ENCODE data around the gene PADI4. TPM values are rescaled to one million over a fixed set of nuclear protein-coding genes. Genes with fewer than 3 reads are reported as not detected.

PADI4 gene
- total and polyA plus RNA-seq, 2 experiments from 2014 or later, result 0.45 to 0.52 TPM

DNA sequence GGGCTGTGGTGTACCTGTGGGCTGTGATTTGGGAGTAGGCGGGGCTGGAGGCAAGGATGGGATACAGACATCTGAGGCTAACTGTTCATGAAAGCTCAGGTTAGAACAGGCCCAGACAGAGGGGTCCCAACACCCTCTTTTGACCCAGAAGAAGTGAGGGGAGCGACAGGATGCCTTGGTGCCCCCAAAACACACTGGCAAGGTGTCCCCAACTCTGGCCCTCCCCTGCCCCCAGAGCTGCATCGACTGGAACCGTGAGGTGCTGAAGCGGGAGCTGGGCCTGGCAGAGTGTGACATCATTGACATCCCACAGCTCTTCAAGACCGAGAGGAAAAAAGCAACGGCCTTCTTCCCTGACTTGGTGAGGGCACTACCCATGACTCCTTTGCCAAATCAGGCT lies 27.6 kb upstream of the PADI4 start:
- no peak overlapping the region for H3K27ac ChIP-seq (ENCODE audit: low read depth)
- H3K79me2 ChIP-seq (replicated peaks; ENCODE audit: insufficient read depth), result no peaks in the 10 kb centered on the region
- Mint-ChIP-seq H3K9me3 (no peaks in the 10 kb centered on the region), H3K4me1 (no peaks in the 10 kb centered on the region), H3K27me3 (ENCODE audit: insufficient read depth, low read depth, poor library complexity) (peaks cover 4% of the 10 kb centered on the region), H3K27ac (no peak overlapping the region), H3K4me3 (no peak overlapping the region), H3K36me3 (ENCODE audit: low read depth) (no peaks in the 10 kb centered on the region)
- H3K4me3 ChIP-seq, result no peak overlapping the region
- TF ChIP-seq ZNF331 (CRISPR knock-in tag; IDR thresholded peaks at IDR 0.05; ENCODE audit: low read depth) (no peak), ZNF114 (CRISPR knock-in tag; IDR thresholded peaks at IDR 0.05) (no peak), NANOG (IDR thresholded peaks at IDR 0.05; ENCODE audit: borderline replicate concordance) (no peak), EZH2phosphoT487 (IDR thresholded peaks at IDR 0.05; ENCODE audit: unreplicated experiment) (no peak), JUNB (IDR thresholded peaks at IDR 0.05; ENCODE audit: unreplicated experiment) (no peak), POLR2AphosphoS5 (IDR thresholded peaks at IDR 0.05; ENCODE audit: low read depth) (no peak), STAT1 (IDR thresholded peaks at IDR 0.05; ENCODE audit: unreplicated experiment) (no peak), CREB1 (CRISPR knock-in tag; IDR thresholded peaks at IDR 0.05; ENCODE audit: low read depth) (no peak), EZH2 (IDR thresholded peaks at IDR 0.05; ENCODE audit: low read depth, unreplicated experiment) (no peak)
- TF ChIP-seq, protein P1, sequence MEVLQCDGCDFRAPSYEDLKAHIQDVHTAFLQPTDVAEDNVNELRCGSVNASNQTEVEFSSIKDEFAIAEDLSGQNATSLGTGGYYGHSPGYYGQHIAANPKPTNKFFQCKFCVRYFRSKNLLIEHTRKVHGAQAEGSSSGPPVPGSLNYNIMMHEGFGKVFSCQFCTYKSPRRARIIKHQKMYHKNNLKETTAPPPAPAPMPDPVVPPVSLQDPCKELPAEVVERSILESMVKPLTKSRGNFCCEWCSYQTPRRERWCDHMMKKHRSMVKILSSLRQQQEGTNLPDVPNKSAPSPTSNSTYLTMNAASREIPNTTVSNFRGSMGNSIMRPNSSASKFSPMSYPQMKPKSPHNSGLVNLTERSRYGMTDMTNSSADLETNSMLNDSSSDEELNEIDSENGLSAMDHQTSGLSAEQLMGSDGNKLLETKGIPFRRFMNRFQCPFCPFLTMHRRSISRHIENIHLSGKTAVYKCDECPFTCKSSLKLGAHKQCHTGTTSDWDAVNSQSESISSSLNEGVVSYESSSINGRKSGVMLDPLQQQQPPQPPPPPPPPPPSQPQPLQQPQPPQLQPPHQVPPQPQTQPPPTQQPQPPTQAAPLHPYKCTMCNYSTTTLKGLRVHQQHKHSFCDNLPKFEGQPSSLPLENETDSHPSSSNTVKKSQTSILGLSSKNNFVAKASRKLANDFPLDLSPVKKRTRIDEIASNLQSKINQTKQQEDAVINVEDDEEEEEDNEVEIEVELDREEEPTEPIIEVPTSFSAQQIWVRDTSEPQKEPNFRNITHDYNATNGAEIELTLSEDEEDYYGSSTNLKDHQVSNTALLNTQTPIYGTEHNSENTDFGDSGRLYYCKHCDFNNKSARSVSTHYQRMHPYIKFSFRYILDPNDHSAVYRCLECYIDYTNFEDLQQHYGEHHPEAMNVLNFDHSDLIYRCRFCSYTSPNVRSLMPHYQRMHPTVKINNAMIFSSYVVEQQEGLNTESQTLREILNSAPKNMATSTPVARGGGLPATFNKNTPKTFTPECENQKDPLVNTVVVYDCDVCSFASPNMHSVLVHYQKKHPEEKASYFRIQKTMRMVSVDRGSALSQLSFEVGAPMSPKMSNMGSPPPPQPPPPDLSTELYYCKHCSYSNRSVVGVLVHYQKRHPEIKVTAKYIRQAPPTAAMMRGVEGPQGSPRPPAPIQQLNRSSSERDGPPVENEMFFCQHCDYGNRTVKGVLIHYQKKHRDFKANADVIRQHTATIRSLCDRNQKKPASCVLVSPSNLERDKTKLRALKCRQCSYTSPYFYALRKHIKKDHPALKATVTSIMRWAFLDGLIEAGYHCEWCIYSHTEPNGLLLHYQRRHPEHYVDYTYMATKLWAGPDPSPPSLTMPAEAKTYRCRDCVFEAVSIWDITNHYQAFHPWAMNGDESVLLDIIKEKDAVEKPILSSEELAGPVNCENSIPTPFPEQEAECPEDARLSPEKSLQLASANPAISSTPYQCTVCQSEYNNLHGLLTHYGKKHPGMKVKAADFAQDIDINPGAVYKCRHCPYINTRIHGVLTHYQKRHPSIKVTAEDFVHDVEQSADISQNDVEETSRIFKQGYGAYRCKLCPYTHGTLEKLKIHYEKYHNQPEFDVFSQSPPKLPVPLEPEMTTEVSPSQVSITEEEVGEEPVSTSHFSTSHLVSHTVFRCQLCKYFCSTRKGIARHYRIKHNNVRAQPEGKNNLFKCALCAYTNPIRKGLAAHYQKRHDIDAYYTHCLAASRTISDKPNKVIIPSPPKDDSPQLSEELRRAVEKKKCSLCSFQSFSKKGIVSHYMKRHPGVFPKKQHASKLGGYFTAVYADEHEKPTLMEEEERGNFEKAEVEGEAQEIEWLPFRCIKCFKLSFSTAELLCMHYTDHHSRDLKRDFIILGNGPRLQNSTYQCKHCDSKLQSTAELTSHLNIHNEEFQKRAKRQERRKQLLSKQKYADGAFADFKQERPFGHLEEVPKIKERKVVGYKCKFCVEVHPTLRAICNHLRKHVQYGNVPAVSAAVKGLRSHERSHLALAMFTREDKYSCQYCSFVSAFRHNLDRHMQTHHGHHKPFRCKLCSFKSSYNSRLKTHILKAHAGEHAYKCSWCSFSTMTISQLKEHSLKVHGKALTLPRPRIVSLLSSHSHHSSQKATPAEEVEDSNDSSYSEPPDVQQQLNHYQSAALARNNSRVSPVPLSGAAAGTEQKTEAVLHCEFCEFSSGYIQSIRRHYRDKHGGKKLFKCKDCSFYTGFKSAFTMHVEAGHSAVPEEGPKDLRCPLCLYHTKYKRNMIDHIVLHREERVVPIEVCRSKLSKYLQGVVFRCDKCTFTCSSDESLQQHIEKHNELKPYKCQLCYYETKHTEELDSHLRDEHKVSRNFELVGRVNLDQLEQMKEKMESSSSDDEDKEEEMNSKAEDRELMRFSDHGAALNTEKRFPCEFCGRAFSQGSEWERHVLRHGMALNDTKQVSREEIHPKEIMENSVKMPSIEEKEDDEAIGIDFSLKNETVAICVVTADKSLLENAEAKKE (CRISPR knock-in tag; IDR thresholded peaks at IDR 0.05), result no peak
- TF ChIP-seq, protein P2, sequence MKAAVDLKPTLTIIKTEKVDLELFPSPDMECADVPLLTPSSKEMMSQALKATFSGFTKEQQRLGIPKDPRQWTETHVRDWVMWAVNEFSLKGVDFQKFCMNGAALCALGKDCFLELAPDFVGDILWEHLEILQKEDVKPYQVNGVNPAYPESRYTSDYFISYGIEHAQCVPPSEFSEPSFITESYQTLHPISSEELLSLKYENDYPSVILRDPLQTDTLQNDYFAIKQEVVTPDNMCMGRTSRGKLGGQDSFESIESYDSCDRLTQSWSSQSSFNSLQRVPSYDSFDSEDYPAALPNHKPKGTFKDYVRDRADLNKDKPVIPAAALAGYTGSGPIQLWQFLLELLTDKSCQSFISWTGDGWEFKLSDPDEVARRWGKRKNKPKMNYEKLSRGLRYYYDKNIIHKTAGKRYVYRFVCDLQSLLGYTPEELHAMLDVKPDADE (IDR thresholded peaks at IDR 0.05), result no peak
- TF ChIP-seq, protein P3, sequence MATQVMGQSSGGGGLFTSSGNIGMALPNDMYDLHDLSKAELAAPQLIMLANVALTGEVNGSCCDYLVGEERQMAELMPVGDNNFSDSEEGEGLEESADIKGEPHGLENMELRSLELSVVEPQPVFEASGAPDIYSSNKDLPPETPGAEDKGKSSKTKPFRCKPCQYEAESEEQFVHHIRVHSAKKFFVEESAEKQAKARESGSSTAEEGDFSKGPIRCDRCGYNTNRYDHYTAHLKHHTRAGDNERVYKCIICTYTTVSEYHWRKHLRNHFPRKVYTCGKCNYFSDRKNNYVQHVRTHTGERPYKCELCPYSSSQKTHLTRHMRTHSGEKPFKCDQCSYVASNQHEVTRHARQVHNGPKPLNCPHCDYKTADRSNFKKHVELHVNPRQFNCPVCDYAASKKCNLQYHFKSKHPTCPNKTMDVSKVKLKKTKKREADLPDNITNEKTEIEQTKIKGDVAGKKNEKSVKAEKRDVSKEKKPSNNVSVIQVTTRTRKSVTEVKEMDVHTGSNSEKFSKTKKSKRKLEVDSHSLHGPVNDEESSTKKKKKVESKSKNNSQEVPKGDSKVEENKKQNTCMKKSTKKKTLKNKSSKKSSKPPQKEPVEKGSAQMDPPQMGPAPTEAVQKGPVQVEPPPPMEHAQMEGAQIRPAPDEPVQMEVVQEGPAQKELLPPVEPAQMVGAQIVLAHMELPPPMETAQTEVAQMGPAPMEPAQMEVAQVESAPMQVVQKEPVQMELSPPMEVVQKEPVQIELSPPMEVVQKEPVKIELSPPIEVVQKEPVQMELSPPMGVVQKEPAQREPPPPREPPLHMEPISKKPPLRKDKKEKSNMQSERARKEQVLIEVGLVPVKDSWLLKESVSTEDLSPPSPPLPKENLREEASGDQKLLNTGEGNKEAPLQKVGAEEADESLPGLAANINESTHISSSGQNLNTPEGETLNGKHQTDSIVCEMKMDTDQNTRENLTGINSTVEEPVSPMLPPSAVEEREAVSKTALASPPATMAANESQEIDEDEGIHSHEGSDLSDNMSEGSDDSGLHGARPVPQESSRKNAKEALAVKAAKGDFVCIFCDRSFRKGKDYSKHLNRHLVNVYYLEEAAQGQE (IDR thresholded peaks at IDR 0.05; ENCODE audit: unreplicated experiment), result no peak
- TF ChIP-seq, protein P4, sequence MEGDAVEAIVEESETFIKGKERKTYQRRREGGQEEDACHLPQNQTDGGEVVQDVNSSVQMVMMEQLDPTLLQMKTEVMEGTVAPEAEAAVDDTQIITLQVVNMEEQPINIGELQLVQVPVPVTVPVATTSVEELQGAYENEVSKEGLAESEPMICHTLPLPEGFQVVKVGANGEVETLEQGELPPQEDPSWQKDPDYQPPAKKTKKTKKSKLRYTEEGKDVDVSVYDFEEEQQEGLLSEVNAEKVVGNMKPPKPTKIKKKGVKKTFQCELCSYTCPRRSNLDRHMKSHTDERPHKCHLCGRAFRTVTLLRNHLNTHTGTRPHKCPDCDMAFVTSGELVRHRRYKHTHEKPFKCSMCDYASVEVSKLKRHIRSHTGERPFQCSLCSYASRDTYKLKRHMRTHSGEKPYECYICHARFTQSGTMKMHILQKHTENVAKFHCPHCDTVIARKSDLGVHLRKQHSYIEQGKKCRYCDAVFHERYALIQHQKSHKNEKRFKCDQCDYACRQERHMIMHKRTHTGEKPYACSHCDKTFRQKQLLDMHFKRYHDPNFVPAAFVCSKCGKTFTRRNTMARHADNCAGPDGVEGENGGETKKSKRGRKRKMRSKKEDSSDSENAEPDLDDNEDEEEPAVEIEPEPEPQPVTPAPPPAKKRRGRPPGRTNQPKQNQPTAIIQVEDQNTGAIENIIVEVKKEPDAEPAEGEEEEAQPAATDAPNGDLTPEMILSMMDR (conservative IDR thresholded peaks at IDR 0.05; ENCODE audit: low read depth in 2 of 2), result no peak
- no peak overlapping the region for H3K4me2 ChIP-seq
- DNase-seq (ENCODE audit: low spot score) (no peak), ATAC-seq (no peak)
- no peaks in the 10 kb centered on the region for H3K27me3 ChIP-seq (ENCODE audit: insufficient read depth)
- no peaks in the 10 kb centered on the region for H3K9me2 ChIP-seq (ENCODE audit: insufficient read depth)
- no peaks in the 10 kb centered on the region for H3K4me1 ChIP-seq (ENCODE audit: insufficient read depth)
- no peak overlapping the region for H2AFZ ChIP-seq
- no peaks in the 10 kb centered on the region for H3F3A ChIP-seq (replicated peaks; ENCODE audit: low read depth)
- H4K20me1 ChIP-seq (replicated peaks; ENCODE audit: insufficient read depth), result no peaks in the 10 kb centered on the region; the same call in 1 of the 2 replicates
- H3K36me3 ChIP-seq (ENCODE audit: insufficient read depth), result no peaks in the 10 kb centered on the region

Data from GM23338 (cell line).